PC-3 (cell line): ENCODE data around the gene SYNE4.

Experiments used
- EZH2 ChIP-seq: fragments of 300-600 bp; sonication (generic); IDR thresholded peaks from one replicate; pipeline ENCODE4 v1.6.1; 2017; ENCODE audit warnings: antibody characterized with exemption, mild to moderate bottlenecking, low read length; ENCODE audit not compliant: unreplicated experiment
- EZH2phosphoT487 ChIP-seq: fragments of 300-600 bp; sonication (generic); IDR thresholded peaks from 2 replicates; pipeline ENCODE4 v1.6.1; 2018; ENCODE audit warnings: mild to moderate bottlenecking, antibody characterized with exemption, low read length, borderline replicate concordance
- TF ChIP-seq, protein P1 (sequence below): fragments of 300-600 bp; sonication (generic); conservative IDR thresholded peaks from 2 replicates; pipeline ENCODE4 v1.5.1; 2017; ENCODE audit warnings: antibody characterized with exemption, low read depth, mild to moderate bottlenecking, low read length

- TF ChIP-seq, protein P1, sequence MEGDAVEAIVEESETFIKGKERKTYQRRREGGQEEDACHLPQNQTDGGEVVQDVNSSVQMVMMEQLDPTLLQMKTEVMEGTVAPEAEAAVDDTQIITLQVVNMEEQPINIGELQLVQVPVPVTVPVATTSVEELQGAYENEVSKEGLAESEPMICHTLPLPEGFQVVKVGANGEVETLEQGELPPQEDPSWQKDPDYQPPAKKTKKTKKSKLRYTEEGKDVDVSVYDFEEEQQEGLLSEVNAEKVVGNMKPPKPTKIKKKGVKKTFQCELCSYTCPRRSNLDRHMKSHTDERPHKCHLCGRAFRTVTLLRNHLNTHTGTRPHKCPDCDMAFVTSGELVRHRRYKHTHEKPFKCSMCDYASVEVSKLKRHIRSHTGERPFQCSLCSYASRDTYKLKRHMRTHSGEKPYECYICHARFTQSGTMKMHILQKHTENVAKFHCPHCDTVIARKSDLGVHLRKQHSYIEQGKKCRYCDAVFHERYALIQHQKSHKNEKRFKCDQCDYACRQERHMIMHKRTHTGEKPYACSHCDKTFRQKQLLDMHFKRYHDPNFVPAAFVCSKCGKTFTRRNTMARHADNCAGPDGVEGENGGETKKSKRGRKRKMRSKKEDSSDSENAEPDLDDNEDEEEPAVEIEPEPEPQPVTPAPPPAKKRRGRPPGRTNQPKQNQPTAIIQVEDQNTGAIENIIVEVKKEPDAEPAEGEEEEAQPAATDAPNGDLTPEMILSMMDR: no peak
- TF ChIP-seq EZH2 (no peak), EZH2phosphoT487 (no peak)
Observed at GRCh38 chr19:36009633-36010379, 1.2 kb upstream of the SYNE4 start.
